Mammary epithelial cell (primary cell): ENCODE measurements around the gene DENND1A.

Source experiments
- EZH2 ChIP-seq: IDR thresholded peaks from 2 replicates; pipeline ENCODE4 v1.6.1; 2012; ENCODE audit warnings: low read length, inconsistent platforms, borderline replicate concordance
- TF ChIP-seq, protein P1 (sequence below), 2 donors: IDR thresholded peaks in 1 of 2; conservative IDR thresholded peaks in 1 of 2; 2 replicates each; pipeline ENCODE4 v1.5.1; 2011 to 2012; ENCODE audit warnings: inconsistent platforms in 2 of 2, low read length in 2 of 2, mild to moderate bottlenecking in 2 of 2, control low read depth in 1 of 2, low read depth in 1 of 2; ENCODE audit not compliant: insufficient read depth in 1 of 2; ENCODE audit errors: extremely low read depth in 1 of 2

DNA sequence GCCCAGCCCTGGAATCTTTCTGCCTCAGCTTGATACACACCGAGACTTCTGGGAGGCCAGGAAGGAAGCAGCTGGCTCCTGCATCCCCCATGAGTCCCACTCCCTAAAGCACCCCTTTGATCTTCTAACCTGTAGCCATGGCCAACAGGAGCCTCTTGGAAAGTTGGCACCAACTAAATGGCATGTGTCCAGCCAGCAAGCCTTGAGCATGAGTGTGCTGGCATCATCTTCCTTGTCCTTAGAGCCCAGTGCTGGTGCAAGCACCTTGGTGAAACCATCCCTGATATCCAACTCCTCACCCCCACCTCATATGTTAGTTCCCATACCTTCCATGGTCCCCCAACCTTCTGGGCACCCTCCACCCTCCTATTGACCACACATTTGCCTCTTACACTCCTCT is 443.5 kb downstream of the DENND1A start:
- TF ChIP-seq, protein P1, sequence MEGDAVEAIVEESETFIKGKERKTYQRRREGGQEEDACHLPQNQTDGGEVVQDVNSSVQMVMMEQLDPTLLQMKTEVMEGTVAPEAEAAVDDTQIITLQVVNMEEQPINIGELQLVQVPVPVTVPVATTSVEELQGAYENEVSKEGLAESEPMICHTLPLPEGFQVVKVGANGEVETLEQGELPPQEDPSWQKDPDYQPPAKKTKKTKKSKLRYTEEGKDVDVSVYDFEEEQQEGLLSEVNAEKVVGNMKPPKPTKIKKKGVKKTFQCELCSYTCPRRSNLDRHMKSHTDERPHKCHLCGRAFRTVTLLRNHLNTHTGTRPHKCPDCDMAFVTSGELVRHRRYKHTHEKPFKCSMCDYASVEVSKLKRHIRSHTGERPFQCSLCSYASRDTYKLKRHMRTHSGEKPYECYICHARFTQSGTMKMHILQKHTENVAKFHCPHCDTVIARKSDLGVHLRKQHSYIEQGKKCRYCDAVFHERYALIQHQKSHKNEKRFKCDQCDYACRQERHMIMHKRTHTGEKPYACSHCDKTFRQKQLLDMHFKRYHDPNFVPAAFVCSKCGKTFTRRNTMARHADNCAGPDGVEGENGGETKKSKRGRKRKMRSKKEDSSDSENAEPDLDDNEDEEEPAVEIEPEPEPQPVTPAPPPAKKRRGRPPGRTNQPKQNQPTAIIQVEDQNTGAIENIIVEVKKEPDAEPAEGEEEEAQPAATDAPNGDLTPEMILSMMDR (conservative IDR thresholded peaks at IDR 0.05 in 1 of 2, IDR thresholded peaks at IDR 0.05 in 1 of 2; ENCODE audit: extremely low read depth in 1 of 2, insufficient read depth in 1 of 2, low read depth in 1 of 2, low read length in 2 of 2): no peak
- no peak for TF ChIP-seq EZH2
